ENCODE measurements around the gene MFN2.
"Not testable (repeated sequence)": the region's sequence is repeated elsewhere in the genome, so short reads cannot be mapped to it uniquely, and the experiment has no call there.

MFN2 gene

GRCh38 chr1:11939794-11940193 lies 40.5 kb upstream of the MFN2 start:
- H3K36me3 ChIP-seq (ENCODE audit: control insufficient read depth in 2 of 2, insufficient read depth in 1 of 2, low read length in 2 of 2), result peaks cover 0 to 38% of the 10 kb centered on the region in 2 experiments; a peak in 2 of 3 replicates

GRCh38 chr1:11940260-11940921 lies 39.9 kb upstream of the MFN2 start:
- peaks cover 0 to 44% of the 10 kb centered on the region in 2 experiments; a peak in 2 of 3 replicates for H3K36me3 ChIP-seq (ENCODE audit: control insufficient read depth in 2 of 2, insufficient read depth in 1 of 2, low read length in 2 of 2)
- no peak overlapping the region for H3K27ac ChIP-seq (ENCODE audit: extremely low read depth, low read depth, low read length)
- POLR2A ChIA-PET, result interaction anchor here (1.0 kb wide), 1 partner anchor 31 kb away, joined by 4 read pairs; no protein-coding TSS in a partner anchor
- H3K4me3 ChIP-seq (ENCODE audit: low read depth, low read length), result no peak overlapping the region
- TF ChIP-seq ZNF335 (tag by site-specific recombination; conservative IDR thresholded peaks at IDR 0.05) (no peak), OVOL3 (tag by site-specific recombination; IDR thresholded peaks at IDR 0.05) (no peak), ZNF513 (tag by site-specific recombination; IDR thresholded peaks at IDR 0.05) (no peak), REPIN1 (tag by site-specific recombination; IDR thresholded peaks at IDR 0.05; ENCODE audit: low read depth) (no peak), ZNF354C (tag by site-specific recombination; IDR thresholded peaks at IDR 0.05; ENCODE audit: borderline replicate concordance, low read depth) (no peak), OSR2 (tag by site-specific recombination; IDR thresholded peaks at IDR 0.05) (no peak), GLIS2 (tag by site-specific recombination; IDR thresholded peaks at IDR 0.05) (no peak), MZF1 (tag by site-specific recombination; IDR thresholded peaks at IDR 0.05; ENCODE audit: borderline replicate concordance) (no peak), ZNF211 (tag by site-specific recombination; IDR thresholded peaks at IDR 0.05; ENCODE audit: low read depth) (no peak), TCF7L2 (IDR thresholded peaks at IDR 0.05; ENCODE audit: borderline replicate concordance, low read depth, low read length) (no peak), ZEB2 (tag by site-specific recombination; IDR thresholded peaks at IDR 0.05) (no peak), SP3 (tag by site-specific recombination; IDR thresholded peaks at IDR 0.05) (no peak)
- no peaks in the 10 kb centered on the region; the same call in 1 of the 2 replicates for H3K4me1 ChIP-seq (ENCODE audit: control insufficient read depth, insufficient read depth, low read length)
- CTCF ChIA-PET, result interaction anchor here (0.6 kb wide), 1 partner anchor 26 kb away, joined by 4 read pairs; no protein-coding TSS in a partner anchor
- no peaks in the 10 kb centered on the region for H3K9me3 ChIP-seq (ENCODE audit: control insufficient read depth, insufficient read depth, low read depth, low read length)

More at GRCh38 chr1:11939794-11940193, 40.5 kb upstream of the MFN2 start:
- POLR2A ChIA-PET, result interaction anchor here (1.0 kb wide), 1 partner anchor 30 kb away, joined by 4 read pairs; no protein-coding TSS in a partner anchor
- not testable (repeated sequence) for H3K9me3 ChIP-seq (ENCODE audit: control insufficient read depth, insufficient read depth, low read depth, low read length); H3K27ac ChIP-seq (ENCODE audit: extremely low read depth, low read depth, low read length); H3K4me3 ChIP-seq (ENCODE audit: low read depth, low read length); H3K4me1 ChIP-seq (ENCODE audit: control insufficient read depth, insufficient read depth, low read length)
- TF ChIP-seq ZNF121 (tag by site-specific recombination; IDR thresholded peaks at IDR 0.05), result peak; percentile 85
- CTCF ChIA-PET, result interaction anchor here (0.6 kb wide), 1 partner anchor 26 kb away, joined by 4 read pairs; no protein-coding TSS in a partner anchor

- Histone ChIP-seq H3K4me3 (ENCODE audit: low read depth, low read length) (no peak overlapping the region), H3K9me3 (ENCODE audit: control insufficient read depth, insufficient read depth, low read depth, low read length) (no peaks in the 10 kb centered on the region), H3K4me1 (ENCODE audit: control insufficient read depth, insufficient read depth, low read length) (no peaks in the 10 kb centered on the region; the same call in 1 of the 2 replicates), H3K36me3 (ENCODE audit: control insufficient read depth in 2 of 2, insufficient read depth in 1 of 2, low read length in 2 of 2) (peaks cover 0 to 49% of the 10 kb centered on the region in 2 experiments; a peak in 2 of 3 replicates), H3K27ac (ENCODE audit: extremely low read depth, low read depth, low read length) (no peak overlapping the region)
- ChIA-PET CTCF (no interaction called here), POLR2A (no interaction called here)
- TF ChIP-seq ZNF791 (tag by site-specific recombination; IDR thresholded peaks at IDR 0.05) (no peak), AEBP2 (tag by site-specific recombination; IDR thresholded peaks at IDR 0.05; ENCODE audit: borderline replicate concordance) (no peak), PRDM4 (tag by site-specific recombination; IDR thresholded peaks at IDR 0.05) (no peak), ZNF138 (tag by site-specific recombination; IDR thresholded peaks at IDR 0.05; ENCODE audit: borderline replicate concordance) (no peak), INSM2 (tag by site-specific recombination; IDR thresholded peaks at IDR 0.05) (no peak), ZNF202 (tag by site-specific recombination; IDR thresholded peaks at IDR 0.05; ENCODE audit: borderline replicate concordance) (no peak), KLF10 (tag by site-specific recombination; IDR thresholded peaks at IDR 0.05) (no peak), HOXD13 (CRISPR knock-in tag; IDR thresholded peaks at IDR 0.05; ENCODE audit: borderline replicate concordance) (no peak), ZNF530 (tag by site-specific recombination; IDR thresholded peaks at IDR 0.05; ENCODE audit: low read depth) (no peak), ZNF768 (tag by site-specific recombination; IDR thresholded peaks at IDR 0.05) (no peak), ZFP37 (tag by site-specific recombination; IDR thresholded peaks at IDR 0.05) (no peak), ZEB2 (tag by site-specific recombination; IDR thresholded peaks at IDR 0.05) (no peak), ZNF184 (tag by site-specific recombination; IDR thresholded peaks at IDR 0.05) (no peak)
Measured at GRCh38 chr1:11942280-11942679, 38.0 kb upstream of the MFN2 start.
